Panc1 (cell line): ENCODE data around the gene KIAA2012. TPM values are rescaled to one million over a fixed set of nuclear protein-coding genes. Genes with fewer than 3 reads are reported as not detected.

Source experiments
- ATAC-seq: fragments of 200-7000 bp; cut with Tn5 transposase; 2 replicates; pipeline ENCODE4 v1.9.1; 2020; ENCODE audit warnings: mild to moderate bottlenecking, moderate library complexity
- BruUV-seq: library from RNA; stranded (reverse); fragments of 400-500 nt; replicated peaks from 2 replicates; lab custom pipeline; 2021; lab: Mats Ljungman, UMichigan
- CTCF ChIA-PET: fragments of 300-600 bp; sonication (Branson Sonifier 250); formaldehyde crosslinking; loops from one replicate; lab custom pipeline; 2022; ENCODE audit warnings: antibody characterized with exemption; lab: Charles Lee
- POLR2A ChIA-PET: fragments of 300-600 bp; sonication (Branson Sonifier 250); formaldehyde crosslinking; loops from one replicate; lab custom pipeline; 2022; ENCODE audit warnings: antibody characterized with exemption; lab: Charles Lee
- DNase-seq: peaks from one replicate; pipeline ENCODE4 v3.0.0-alpha.2; 2010; ENCODE audit warnings: low read depth, low spot score
- H3K27ac ChIP-seq: 2 replicates; pipeline ENCODE4 v1.5.1; 2011; ENCODE audit warnings: mild to moderate bottlenecking, low read length, inconsistent platforms
- H3K27me3 ChIP-seq: fragments of 200-500 bp; sonication (Bioruptor generic); 2 replicates; pipeline ENCODE4 v1.6.0; 2014; ENCODE audit warnings: low read length, inconsistent platforms; ENCODE audit not compliant: control insufficient read depth, insufficient read depth
- H3K36me3 ChIP-seq: fragments of 200-500 bp; sonication (Bioruptor generic); 2 replicates; pipeline ENCODE4 v1.5.1; 2014; ENCODE audit warnings: inconsistent platforms, mild to moderate bottlenecking, low read length, moderate library complexity; ENCODE audit not compliant: control insufficient read depth, insufficient read depth
- H3K4me1 ChIP-seq: 2 replicates; pipeline ENCODE4 v1.5.1; 2011; ENCODE audit warnings: inconsistent platforms, mild to moderate bottlenecking, low read length, moderate library complexity; ENCODE audit not compliant: control insufficient read depth, insufficient read depth
- H3K4me3 ChIP-seq, 2 experiments: 2 replicates each; pipeline ENCODE4 v1.5.1; 2011 to 2012; ENCODE audit warnings: low read depth in 2 of 2, low read length in 2 of 2, mild to moderate bottlenecking in 2 of 2, inconsistent platforms in 1 of 2, moderate library complexity in 1 of 2
- H3K9me3 ChIP-seq: fragments of 200-500 bp; sonication (Bioruptor generic); 2 replicates; pipeline ENCODE4 v1.5.1; 2014; ENCODE audit warnings: low read depth, mild to moderate bottlenecking, inconsistent platforms, low read length, moderate library complexity; ENCODE audit not compliant: control insufficient read depth, insufficient read depth
- CTCF ChIP-seq: fragments of 450-650 bp; IDR thresholded peaks from 2 replicates; pipeline ENCODE4 v1.5.1; 2017; ENCODE audit warnings: mild to moderate bottlenecking
- POLR2AphosphoS5 ChIP-seq: IDR thresholded peaks from 2 replicates; pipeline ENCODE4 v1.6.1; 2012; ENCODE audit warnings: mild to moderate bottlenecking, low read depth, low read length, moderate library complexity
- REST ChIP-seq, 2 experiments: IDR thresholded peaks; 2 replicates each; pipeline ENCODE4 v1.6.1; 2011 to 2012; ENCODE audit warnings: low read depth in 2 of 2, control low read depth in 1 of 2, low read length in 1 of 2, mild to moderate bottlenecking in 1 of 2, moderate library complexity in 1 of 2; ENCODE audit not compliant: insufficient read depth in 1 of 2
- SIN3A ChIP-seq: IDR thresholded peaks from 2 replicates; pipeline ENCODE4 v1.6.1; 2012; ENCODE audit warnings: low read depth, mild to moderate bottlenecking, low read length, moderate library complexity, borderline replicate concordance; ENCODE audit not compliant: insufficient read depth
- TCF7L2 ChIP-seq: IDR thresholded peaks from 2 replicates; pipeline ENCODE4 v1.6.1; 2011; ENCODE audit warnings: mild to moderate bottlenecking, low read depth, low read length, inconsistent platforms
- in situ Hi-C: cut with HindIII; loops from 2 replicates; pipeline ENCODE4 v1.10.0; 2016; ENCODE audit warnings: low sequenced_read_pairs, low pct_unique_long_range_greater_than_20kb
- intact Hi-C: fragments of 100-400 bp; cut with micrococcal nuclease; formaldehyde crosslinking; loops from one replicate; pipeline ENCODE4 v1.10.0; 2022; ENCODE audit not compliant: unreplicated experiment
- total RNA-seq: library from RNA; stranded (reverse); gene quantifications from one replicate; pipeline ENCODE4 v1.2.1, GENCODE V29; 2021; ENCODE audit not compliant: unreplicated experiment

KIAA2012 gene
- total RNA-seq, 1 experiment from 2014 or later: not detected

- DNase-seq: no peak
- peaks cover 16% of the 10 kb centered on the region for H3K4me1 ChIP-seq
- in situ Hi-C loops (no loop called here), intact Hi-C loops (no loop called here)
- POLR2A ChIA-PET: interaction anchor here (0.7 kb wide), 1 partner anchor 169 kb away, joined by 3 read pairs; no protein-coding TSS in a partner anchor
- BruUV-seq: no TSS peak
- CTCF ChIA-PET: no interaction called here
- TF ChIP-seq SIN3A: no peak
- no peaks in the 10 kb centered on the region for H3K27me3 ChIP-seq
- peak overlapping the region; percentile 70 for H3K27ac ChIP-seq
- no peak overlapping the region for H3K4me3 ChIP-seq
- H3K9me3 ChIP-seq: no peaks in the 10 kb centered on the region
- no peaks in the 10 kb centered on the region for H3K36me3 ChIP-seq
- ATAC-seq: no peak
Observed at GRCh38 chr2:202185156-202185555, 112.1 kb downstream of the KIAA2012 start.

- intact Hi-C loops: no loop called here
- ChIA-PET CTCF (no interaction called here), POLR2A (no interaction called here)
- ATAC-seq: no peak; the same call in 1 of the 2 replicates
- H3K27me3 ChIP-seq: no peaks in the 10 kb centered on the region
- no peak overlapping the region for H3K4me3 ChIP-seq
- DNase-seq: no peak
- H3K36me3 ChIP-seq: no peaks in the 10 kb centered on the region
- TF ChIP-seq REST (IDR thresholded peaks at IDR 0.05; ENCODE audit: insufficient read depth in 1 of 2, low read depth in 2 of 2, low read length in 1 of 2) (no peak), CTCF (no peak), TCF7L2 (no peak), SIN3A (no peak), POLR2AphosphoS5 (no peak)
- H3K27ac ChIP-seq: peak overlapping the region; percentile 32; the same call in 1 of the 2 replicates
- no TSS peak for BruUV-seq
- in situ Hi-C loops: no loop called here
- no peaks in the 10 kb centered on the region for H3K9me3 ChIP-seq
- peaks cover 16% of the 10 kb centered on the region for H3K4me1 ChIP-seq
Observed at GRCh38 chr2:202186641-202187202, 113.7 kb downstream of the KIAA2012 start.

- DNase-seq: no peak
- Histone ChIP-seq H3K4me3 (no peak overlapping the region), H3K36me3 (no peaks in the 10 kb centered on the region), H3K4me1 (peaks cover 16% of the 10 kb centered on the region), H3K9me3 (no peaks in the 10 kb centered on the region), H3K27ac (no peak overlapping the region), H3K27me3 (no peaks in the 10 kb centered on the region)
- in situ Hi-C loops (no loop called here), intact Hi-C loops (no loop called here)
- CTCF ChIA-PET: no interaction called here
- TF ChIP-seq CTCF: no peak
- TF ChIP-seq POLR2AphosphoS5: no peak
- no peak for TF ChIP-seq REST (IDR thresholded peaks at IDR 0.05; ENCODE audit: insufficient read depth in 1 of 2, low read depth in 2 of 2, low read length in 1 of 2)
- TF ChIP-seq TCF7L2: no peak
- TF ChIP-seq SIN3A: no peak
- POLR2A ChIA-PET: no interaction called here
- ATAC-seq: no peak
- no TSS peak for BruUV-seq
Observed at GRCh38 chr2:202187570-202187969, 114.5 kb downstream of the KIAA2012 start.
